IMR-90 (cell line): ENCODE data around the gene NEIL1.

Source experiments
- BHLHE40 ChIP-seq: fragments of 150-350 bp; IDR thresholded peaks from 2 replicates; pipeline ENCODE4 v1.6.1; 2016; ENCODE audit warnings: mild to moderate bottlenecking, low read depth, low read length
- CTCF ChIP-seq: conservative IDR thresholded peaks from 2 replicates; pipeline ENCODE4 v1.5.1; 2012; ENCODE audit warnings: mild to moderate bottlenecking, low read depth, low read length, improper control_type of control experiment
- TF ChIP-seq, protein P1 (sequence below): fragments of 150-350 bp; IDR thresholded peaks from 2 replicates; pipeline ENCODE4 v1.6.1; 2016; ENCODE audit warnings: low read depth, mild to moderate bottlenecking, low read length, moderate library complexity, borderline replicate concordance

- no peak for TF ChIP-seq CTCF
- TF ChIP-seq BHLHE40 = no peak
- TF ChIP-seq, protein P1, sequence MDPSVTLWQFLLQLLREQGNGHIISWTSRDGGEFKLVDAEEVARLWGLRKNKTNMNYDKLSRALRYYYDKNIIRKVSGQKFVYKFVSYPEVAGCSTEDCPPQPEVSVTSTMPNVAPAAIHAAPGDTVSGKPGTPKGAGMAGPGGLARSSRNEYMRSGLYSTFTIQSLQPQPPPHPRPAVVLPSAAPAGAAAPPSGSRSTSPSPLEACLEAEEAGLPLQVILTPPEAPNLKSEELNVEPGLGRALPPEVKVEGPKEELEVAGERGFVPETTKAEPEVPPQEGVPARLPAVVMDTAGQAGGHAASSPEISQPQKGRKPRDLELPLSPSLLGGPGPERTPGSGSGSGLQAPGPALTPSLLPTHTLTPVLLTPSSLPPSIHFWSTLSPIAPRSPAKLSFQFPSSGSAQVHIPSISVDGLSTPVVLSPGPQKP = no peak
Measured at GRCh38 chr15:75342221-75342620, 4.6 kb upstream of the NEIL1 start.
